KBM-7 (cell line): ENCODE measurements around the gene CRIP2.

Experiments
- DNase-seq: peaks from one replicate; pipeline ENCODE4 v3.0.0-alpha.2; 2015
- in situ Hi-C: fragments of 300-500 bp; cut with MboI; formaldehyde crosslinking; loops from 2 replicates; pipeline ENCODE4 v1.14.3; 2020; ENCODE audit warnings: low sequenced_read_pairs, low pct_unique_long_range_greater_than_20kb, mixed read lengths

The CRIP2 gene

GRCh38 chr14:105493921-105494605 is 19.4 kb downstream of the CRIP2 start:
- DNase-seq = no peak
- in situ Hi-C loops = no loop called here

GRCh38 chr14:105494606-105494929 is 19.9 kb downstream of the CRIP2 start:
- in situ Hi-C loops = no loop called here
- DNase-seq = no peak

- no peak for DNase-seq
- in situ Hi-C loops = no loop called here
These were observed 20.7 kb downstream of the CRIP2 start for GRCh38 chr14:105495101-105495989.

GRCh38 chr14:105495990-105496830 is 21.6 kb downstream of the CRIP2 start:
- DNase-seq = no peak
- in situ Hi-C loops = no loop called here

GRCh38 chr14:105496831-105497591 is 22.4 kb downstream of the CRIP2 start:
- DNase-seq = no peak
- in situ Hi-C loops = no loop called here

GRCh38 chr14:105497671-105498429 is 23.2 kb downstream of the CRIP2 start:
- in situ Hi-C loops = no loop called here
- no peak for DNase-seq

- in situ Hi-C loops = no loop called here
- DNase-seq = no peak
These were observed 24.0 kb downstream of the CRIP2 start for GRCh38 chr14:105498430-105499255.

GRCh38 chr14:105499256-105500035 is 24.8 kb downstream of the CRIP2 start:
- DNase-seq = no peak
- in situ Hi-C loops = no loop called here

- no peak for DNase-seq
- in situ Hi-C loops = no loop called here
These were observed 25.6 kb downstream of the CRIP2 start for GRCh38 chr14:105500036-105500725.

GRCh38 chr14:105500726-105501101 is 26.1 kb downstream of the CRIP2 start:
- DNase-seq = no peak
- in situ Hi-C loops = no loop called here

GRCh38 chr14:105501504-105502291 is 27.1 kb downstream of the CRIP2 start:
- in situ Hi-C loops = no loop called here
- no peak for DNase-seq

GRCh38 chr14:105502446-105503295 is 28.1 kb downstream of the CRIP2 start:
- in situ Hi-C loops = no loop called here
- no peak for DNase-seq

- DNase-seq = no peak
- in situ Hi-C loops = no loop called here
These were observed 28.6 kb downstream of the CRIP2 start for GRCh38 chr14:105503296-105503640.

- in situ Hi-C loops = no loop called here
- DNase-seq = no peak
These were observed 29.5 kb downstream of the CRIP2 start for GRCh38 chr14:105503935-105504692.
